Measurements from ENCODE around the gene STARD3NL. TPM values are rescaled to one million over a fixed set of nuclear protein-coding genes. Genes with fewer than 3 reads are reported as not detected.

The STARD3NL gene
- polyA plus RNA-seq, 1 donor from 2014 or later = 233 TPM

GRCh38 chr7:38199782-38200181 is 21.7 kb downstream of the STARD3NL start:
- no peaks in the 10 kb centered on the region for H4K20me1 ChIP-seq (ENCODE audit: insufficient read depth)
- no peak overlapping the region for H3K27ac ChIP-seq (ENCODE audit: low read length)

GRCh38 chr7:38206071-38206470 is 28.0 kb downstream of the STARD3NL start:
- peaks cover 14% of the 10 kb centered on the region for H3K79me2 ChIP-seq (replicated peaks; ENCODE audit: insufficient read depth, low read length)
- no peak overlapping the region for H2AFZ ChIP-seq (ENCODE audit: low read depth, low read length)
- H3K27ac ChIP-seq (ENCODE audit: low read length) = no peak overlapping the region
- H3K4me2 ChIP-seq (ENCODE audit: low read length) = no peak overlapping the region
- H3K36me3 ChIP-seq (ENCODE audit: insufficient read depth, low read length) = peaks cover 6% of the 10 kb centered on the region
- H3K9me3 ChIP-seq (ENCODE audit: low read length) = no peaks in the 10 kb centered on the region
- no peaks in the 10 kb centered on the region for H3K27me3 ChIP-seq (ENCODE audit: insufficient read depth, low read depth, low read length)
- H3K9ac ChIP-seq (ENCODE audit: low read length) = no peak overlapping the region
- TF ChIP-seq RAD21 (conservative IDR thresholded peaks at IDR 0.05) (no peak), EP300 (conservative IDR thresholded peaks at IDR 0.05; ENCODE audit: poor library complexity, severe bottlenecking) (no peak), TAF1 (IDR thresholded peaks at IDR 0.05; ENCODE audit: low read depth) (no peak), CTCF (IDR thresholded peaks at IDR 0.05; ENCODE audit: poor library complexity, severe bottlenecking) (no peak)
- no peak overlapping the region for H3K4me3 ChIP-seq (ENCODE audit: low read length)
- H3F3A ChIP-seq (ENCODE audit: insufficient read depth, low read length, poor library complexity, severe bottlenecking) = no peaks in the 10 kb centered on the region
- no peaks in the 10 kb centered on the region for H4K20me1 ChIP-seq (ENCODE audit: insufficient read depth)
- H3K9me2 ChIP-seq (ENCODE audit: insufficient read depth, low read length) = no peaks in the 10 kb centered on the region

More at GRCh38 chr7:38199782-38200181, 21.7 kb downstream of the STARD3NL start:
- Histone ChIP-seq H3K9ac (ENCODE audit: low read length) (no peak overlapping the region), H3K36me3 (ENCODE audit: insufficient read depth, low read length) (peaks cover 6% of the 10 kb centered on the region), H3K4me2 (ENCODE audit: low read length) (no peak overlapping the region), H3K9me2 (ENCODE audit: insufficient read depth, low read length) (no peaks in the 10 kb centered on the region), H3K4me3 (ENCODE audit: low read length) (no peak overlapping the region), H3K79me2 (replicated peaks; ENCODE audit: insufficient read depth, low read length) (peaks cover 38% of the 10 kb centered on the region), H2AFZ (ENCODE audit: low read depth, low read length) (no peak overlapping the region), H3F3A (ENCODE audit: insufficient read depth, low read length, poor library complexity, severe bottlenecking) (no peaks in the 10 kb centered on the region), H3K9me3 (ENCODE audit: low read length) (no peaks in the 10 kb centered on the region), H3K27me3 (ENCODE audit: insufficient read depth, low read depth, low read length) (no peaks in the 10 kb centered on the region)
- TF ChIP-seq MXI1 (conservative IDR thresholded peaks at IDR 0.05; ENCODE audit: poor library complexity, severe bottlenecking) (no peak), RAD21 (conservative IDR thresholded peaks at IDR 0.05) (no peak)

GRCh38 chr7:38207843-38208242 is 29.8 kb downstream of the STARD3NL start:
- no peaks in the 10 kb centered on the region for H3K36me3 ChIP-seq (ENCODE audit: insufficient read depth, low read length)
- H2AFZ ChIP-seq (ENCODE audit: low read depth, low read length) = no peak overlapping the region
- H4K20me1 ChIP-seq (ENCODE audit: insufficient read depth) = no peaks in the 10 kb centered on the region
- H3F3A ChIP-seq (ENCODE audit: insufficient read depth, low read length, poor library complexity, severe bottlenecking) = no peaks in the 10 kb centered on the region
- H3K27me3 ChIP-seq (ENCODE audit: insufficient read depth, low read depth, low read length) = no peaks in the 10 kb centered on the region
- H3K9me2 ChIP-seq (ENCODE audit: insufficient read depth, low read length) = no peaks in the 10 kb centered on the region
- no peaks in the 10 kb centered on the region for H3K9me3 ChIP-seq (ENCODE audit: low read length)
- no peak overlapping the region for H3K4me2 ChIP-seq (ENCODE audit: low read length)
- no peak for TF ChIP-seq POLR2AphosphoS5 (IDR thresholded peaks at IDR 0.05)
- TF ChIP-seq EP300 (conservative IDR thresholded peaks at IDR 0.05; ENCODE audit: poor library complexity, severe bottlenecking) = no peak
- TF ChIP-seq SMC3 (conservative IDR thresholded peaks at IDR 0.05; ENCODE audit: poor library complexity) = no peak
- TF ChIP-seq RAD21 (conservative IDR thresholded peaks at IDR 0.05) = no peak
- TF ChIP-seq MXI1 (conservative IDR thresholded peaks at IDR 0.05; ENCODE audit: poor library complexity, severe bottlenecking) = no peak
- no peak overlapping the region for H3K4me3 ChIP-seq (ENCODE audit: low read length)
- H3K79me2 ChIP-seq (replicated peaks; ENCODE audit: insufficient read depth, low read length) = peaks cover 16% of the 10 kb centered on the region
- no peak overlapping the region for H3K27ac ChIP-seq (ENCODE audit: low read length)
- no peak overlapping the region for H3K9ac ChIP-seq (ENCODE audit: low read length)

GRCh38 chr7:38211486-38211885 is 33.4 kb downstream of the STARD3NL start:
- no peak for TF ChIP-seq EZH2 (IDR thresholded peaks at IDR 0.05; ENCODE audit: borderline replicate concordance, insufficient read depth, low read length, poor library complexity, severe bottlenecking)
- TF ChIP-seq POLR2AphosphoS5 (IDR thresholded peaks at IDR 0.05) = no peak
- TF ChIP-seq CTCF (IDR thresholded peaks at IDR 0.05; ENCODE audit: poor library complexity, severe bottlenecking) = no peak
- TF ChIP-seq TAF1 (IDR thresholded peaks at IDR 0.05; ENCODE audit: low read depth) = no peak
- peaks cover 5% of the 10 kb centered on the region for H3K79me2 ChIP-seq (replicated peaks; ENCODE audit: insufficient read depth, low read length)
- no peak overlapping the region for H3K27ac ChIP-seq (ENCODE audit: low read length)
- no peaks in the 10 kb centered on the region for H3K27me3 ChIP-seq (ENCODE audit: insufficient read depth, low read depth, low read length)
- H3K9me2 ChIP-seq (ENCODE audit: insufficient read depth, low read length) = no peaks in the 10 kb centered on the region
- H3F3A ChIP-seq (ENCODE audit: insufficient read depth, low read length, poor library complexity, severe bottlenecking) = no peaks in the 10 kb centered on the region
- H3K9ac ChIP-seq (ENCODE audit: low read length) = no peak overlapping the region
- peaks cover 8% of the 10 kb centered on the region for H3K36me3 ChIP-seq (ENCODE audit: insufficient read depth, low read length)
- no peaks in the 10 kb centered on the region for H3K9me3 ChIP-seq (ENCODE audit: low read length)
- no peaks in the 10 kb centered on the region for H4K20me1 ChIP-seq (ENCODE audit: insufficient read depth)
- no peak overlapping the region for H2AFZ ChIP-seq (ENCODE audit: low read depth, low read length)
- H3K4me2 ChIP-seq (ENCODE audit: low read length) = no peak overlapping the region
- no peak overlapping the region for H3K4me3 ChIP-seq (ENCODE audit: low read length)

Measured in neural cell (in vitro differentiated cells).